ENCODE results near the gene CCDC3.

- TF ChIP-seq CTCF (IDR thresholded peaks at IDR 0.05; ENCODE audit: low read length): no peak
- no peak for TF ChIP-seq EZH2 (IDR thresholded peaks at IDR 0.05; ENCODE audit: borderline replicate concordance, low read length)
Observed at GRCh38 chr10:12908773-12909172, 92.7 kb downstream of the CCDC3 start.

Data from OCI-LY1 (cell line).